HG03439 (cell line): ENCODE data around the gene NSUN2.

Experiments
- ATAC-seq: cut with Tn5 transposase; IDR thresholded peaks from one replicate; pipeline ENCODE4 v1.9.1; 2021; ENCODE audit warnings: mild to moderate bottlenecking, moderate library complexity; ENCODE audit not compliant: unreplicated experiment

NSUN2 gene

GRCh38 chr5:6567068-6567467, 65.8 kb downstream of the NSUN2 start:
- ATAC-seq: no peak

- no peak for ATAC-seq
Measured at GRCh38 chr5:6565492-6565891, 67.4 kb downstream of the NSUN2 start.

- no peak for ATAC-seq
Measured at GRCh38 chr5:6557807-6558575, 74.9 kb downstream of the NSUN2 start.

DNA sequence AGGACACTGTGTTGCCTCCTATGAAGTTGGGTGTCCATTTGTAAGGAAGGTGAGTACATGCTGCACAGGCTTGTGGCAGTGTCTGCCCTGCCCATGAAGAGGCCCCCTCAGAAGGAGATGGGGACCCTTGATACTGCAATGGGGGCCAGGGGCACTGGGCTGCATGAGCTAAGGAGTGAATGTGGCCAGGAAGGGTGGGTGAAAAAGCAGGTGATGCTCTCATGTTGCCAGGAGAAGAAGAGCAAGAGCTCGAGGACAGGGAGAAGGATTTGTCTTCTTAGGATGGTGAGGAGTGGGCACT, 76.1 kb downstream of the NSUN2 start:
- ATAC-seq: no peak

GRCh38 chr5:6556089-6556801, 76.6 kb downstream of the NSUN2 start:
- no peak for ATAC-seq

DNA sequence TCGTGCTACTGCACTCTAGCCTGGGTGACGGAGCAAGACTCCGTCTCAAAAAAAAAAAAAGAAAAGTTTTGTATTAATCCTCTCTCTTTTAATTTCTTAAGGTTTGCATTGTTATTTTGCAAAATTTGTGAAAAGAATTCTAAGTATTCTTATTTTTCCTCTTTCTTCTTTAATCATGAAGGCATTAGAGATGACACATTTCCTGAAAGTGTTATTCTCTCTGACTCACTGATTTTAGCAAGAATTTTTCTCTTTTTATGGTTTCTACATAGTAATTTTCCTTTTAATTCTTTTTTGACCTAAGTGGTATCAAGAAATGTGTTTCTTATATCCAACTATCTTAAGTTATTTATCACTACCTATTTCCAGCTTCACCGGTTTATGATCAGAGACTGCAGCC, 78.0 kb downstream of the NSUN2 start:
- no peak for ATAC-seq

- ATAC-seq: no peak
Measured at GRCh38 chr5:6553972-6554371, 78.9 kb downstream of the NSUN2 start.

DNA sequence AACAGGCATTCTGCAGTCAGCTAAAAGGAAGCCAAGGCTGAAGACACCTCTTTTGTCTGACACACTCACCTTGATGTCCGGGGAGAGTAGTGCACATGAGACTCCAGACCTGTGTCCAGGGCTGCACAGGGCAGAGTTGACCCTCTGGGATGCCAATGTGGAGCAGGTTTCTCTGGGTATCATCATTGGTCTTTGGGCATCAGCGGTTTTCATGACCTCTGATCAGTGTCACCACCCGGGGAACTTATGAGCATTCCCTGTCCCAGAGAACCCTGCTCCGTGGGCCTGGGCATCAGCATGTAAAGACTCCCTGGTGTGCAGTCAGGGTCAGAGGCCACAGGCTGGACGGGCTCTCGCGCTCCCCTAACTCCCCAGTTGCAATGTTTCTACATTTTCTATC, 80.2 kb downstream of the NSUN2 start:
- no peak for ATAC-seq

- no peak for ATAC-seq
Measured at GRCh38 chr5:6551955-6552313, 80.9 kb downstream of the NSUN2 start.

DNA sequence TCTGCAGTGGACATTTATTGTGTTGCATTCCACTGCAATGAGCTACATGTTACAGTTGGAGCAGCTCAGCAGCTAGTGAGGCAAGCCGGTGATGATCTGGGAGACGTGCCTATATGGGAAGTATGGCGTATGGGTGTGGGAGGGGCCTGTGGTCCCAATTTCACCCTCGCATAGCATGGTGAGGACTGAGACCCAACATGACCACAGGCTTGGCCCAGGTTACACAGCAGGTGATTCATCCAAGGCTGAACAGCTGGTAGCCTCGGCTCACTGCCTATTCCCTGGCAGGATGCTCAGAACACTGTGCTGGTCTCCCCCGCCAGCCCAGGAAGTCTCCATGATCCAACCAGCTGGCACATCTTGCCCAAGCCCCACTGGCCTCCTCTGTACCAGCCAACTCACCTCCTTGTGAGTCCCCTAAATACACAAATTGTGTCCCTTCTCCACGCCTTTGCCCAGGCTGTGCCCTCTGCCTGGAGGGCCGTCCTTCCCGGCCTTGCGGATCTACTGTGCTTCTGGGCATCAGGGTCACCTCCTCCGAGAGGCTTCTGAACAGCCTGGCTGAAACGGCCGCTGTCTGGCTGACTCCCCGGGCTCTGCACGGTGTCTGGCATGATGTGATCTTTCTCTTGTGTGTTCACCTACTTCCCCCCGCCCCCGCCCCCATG, 81.4 kb downstream of the NSUN2 start:
- ATAC-seq: no peak

DNA sequence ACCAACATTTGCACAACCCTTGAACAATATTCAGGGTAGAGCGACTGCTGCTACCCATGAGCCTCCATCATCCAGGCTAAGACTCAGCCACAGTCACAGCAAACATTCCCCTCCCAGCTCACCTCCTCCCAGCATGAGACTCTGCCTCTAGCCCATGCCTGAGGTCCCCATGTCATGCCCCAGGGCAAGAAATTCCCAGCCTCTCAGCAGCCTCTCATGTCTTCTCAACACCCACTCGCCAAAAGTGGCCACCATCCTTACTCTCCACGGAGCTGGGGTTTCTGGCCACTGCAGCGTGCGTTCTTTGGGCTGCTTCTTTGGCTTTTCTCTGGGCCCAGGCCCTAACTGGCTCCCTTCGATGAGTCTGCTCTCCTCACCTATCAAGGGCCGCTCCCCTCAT, 82.2 kb downstream of the NSUN2 start:
- no peak for ATAC-seq
